NCI-H446 (cell line): ENCODE data around the gene TUBA1A.
A peak's percentile ranks its signal among the peaks of the same experiment; 100 is the strongest.
"Not testable (repeated sequence)": the region's sequence is repeated elsewhere in the genome, so short reads cannot be mapped to it uniquely, and the experiment has no call there.

Experiments used
- DNase-seq, 2 experiments: peaks; one replicate each; lab custom pipeline; 2025; lab: John Stamatoyannopoulos, UW

The TUBA1A gene

DNA sequence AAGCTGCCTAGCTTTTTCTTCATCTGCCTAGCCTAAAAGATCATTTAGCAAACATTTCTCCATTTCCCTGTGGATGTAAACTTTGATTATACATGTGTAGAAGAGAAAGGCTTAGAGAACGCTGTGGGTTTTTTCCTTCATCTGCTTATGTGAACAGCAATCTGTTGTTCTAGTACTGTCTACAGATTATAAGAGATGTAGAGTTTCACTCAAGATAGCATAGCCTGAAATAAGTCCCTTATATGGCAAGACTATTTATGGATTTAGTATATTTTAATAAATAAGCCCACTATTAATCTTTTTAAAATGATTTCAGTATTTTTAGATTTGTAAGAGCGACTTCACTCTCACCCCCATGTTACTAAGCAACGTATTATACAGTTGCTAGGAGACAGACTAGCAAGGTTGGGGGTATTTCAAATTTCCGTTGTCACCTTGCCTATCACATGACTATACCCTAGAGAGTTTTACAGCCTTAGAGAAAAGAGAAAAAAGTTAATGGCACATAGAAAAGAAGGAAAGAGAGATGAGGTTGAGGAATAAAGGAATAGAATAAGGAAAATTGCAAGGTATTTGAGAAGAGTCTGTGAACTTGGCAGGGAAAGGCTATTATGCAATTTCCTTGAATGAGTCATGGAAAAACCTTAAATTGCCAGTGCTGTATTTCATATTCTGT, 12.2 kb upstream of the TUBA1A start:
- peak; percentile 64 to 74 for DNase-seq

DNA sequence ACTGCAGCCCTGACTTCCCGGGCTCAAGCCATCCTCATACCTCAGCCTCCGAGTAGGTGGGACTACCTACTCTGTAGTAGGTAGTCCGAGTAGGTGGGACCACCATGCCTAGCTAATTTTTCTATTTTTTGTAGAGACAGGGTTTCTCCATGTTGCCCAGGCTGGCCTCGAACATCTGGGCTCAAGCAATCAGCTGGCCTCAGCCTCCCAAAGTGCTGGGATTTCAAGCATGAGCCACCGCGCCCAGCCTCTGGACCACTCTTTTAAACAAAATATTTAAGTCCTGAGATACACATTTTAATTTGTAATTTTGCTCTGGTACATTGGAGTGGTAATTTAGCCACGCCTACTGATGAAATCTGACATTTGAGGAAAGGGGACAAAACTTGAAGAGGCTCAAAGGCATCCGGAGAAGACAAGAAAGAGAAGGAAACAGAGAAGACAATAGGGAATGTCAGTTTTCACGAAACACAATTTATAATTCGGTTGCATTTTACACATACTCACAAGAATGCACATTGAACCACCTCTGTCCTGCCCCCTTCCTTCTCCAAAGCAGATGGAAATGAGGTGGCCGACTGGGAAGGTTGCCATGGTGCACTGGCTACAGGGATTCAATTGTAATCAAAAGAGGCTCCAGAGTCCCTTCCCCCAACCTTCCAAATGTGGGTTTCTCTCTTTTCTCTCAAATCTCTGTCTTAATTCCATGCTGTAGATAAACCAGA, 9.7 kb upstream of the TUBA1A start:
- peak; percentile 75 to 83 for DNase-seq

DNA sequence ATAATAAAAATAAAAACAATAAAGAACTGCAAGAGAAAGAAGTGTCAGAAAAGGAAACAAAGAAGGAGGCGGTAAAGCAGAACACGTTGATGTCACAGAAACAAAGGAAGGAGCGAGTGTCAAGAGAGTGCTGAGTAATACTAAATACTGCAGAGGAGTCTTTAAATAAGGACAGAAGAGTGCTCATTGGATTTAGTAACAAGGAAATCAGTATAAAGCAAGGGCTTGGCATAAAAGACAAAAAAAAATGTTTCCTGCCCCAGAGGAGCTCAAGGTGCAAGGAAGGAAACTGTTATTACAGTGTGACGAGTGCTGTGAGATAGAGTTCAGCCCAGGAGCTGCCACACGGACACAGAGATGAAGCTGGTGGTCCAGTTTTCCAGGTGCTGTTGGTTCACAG, 8.4 kb upstream of the TUBA1A start:
- no peak for DNase-seq

DNA sequence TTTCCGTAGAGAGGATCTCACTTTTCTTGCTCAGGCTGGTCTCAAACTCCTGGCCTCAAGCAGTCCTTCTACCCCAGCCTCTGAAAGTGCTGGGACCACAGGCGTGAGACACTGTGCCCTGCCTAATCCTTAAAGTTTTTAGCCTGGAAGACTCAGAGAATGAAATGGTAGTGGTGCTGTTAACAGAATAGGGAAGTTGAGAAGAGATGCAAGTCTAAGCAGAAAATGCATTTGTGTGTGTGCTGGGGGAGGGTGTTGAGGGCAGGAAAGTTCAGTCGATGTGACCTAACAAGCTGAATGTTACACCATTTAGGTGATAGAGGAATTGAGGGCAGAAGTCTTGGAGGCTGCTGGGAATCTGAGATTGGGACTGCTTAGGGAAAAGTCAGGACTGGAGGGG, 6.9 kb upstream of the TUBA1A start:
- DNase-seq: no peak

DNA sequence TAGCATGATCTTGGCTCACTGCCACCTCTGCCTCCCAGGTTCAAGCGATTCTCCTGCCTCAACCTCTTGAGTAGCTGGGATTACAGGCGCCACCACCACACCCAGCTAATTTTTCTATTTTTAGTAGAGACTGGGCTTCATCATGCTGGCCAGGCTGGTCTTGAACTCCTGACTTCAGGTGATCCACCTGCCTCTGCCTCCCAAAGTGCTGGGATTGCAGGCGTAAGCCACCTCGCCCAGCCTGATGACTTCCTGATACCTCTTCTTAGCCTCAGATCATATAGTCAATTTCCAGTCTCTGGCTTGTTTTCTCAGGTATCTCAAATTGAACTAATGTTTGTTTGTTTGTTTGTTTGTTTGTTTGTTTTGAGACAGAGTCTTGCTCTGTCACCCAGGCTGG, 4.9 kb upstream of the TUBA1A start:
- DNase-seq: not testable (repeated sequence)

DNA sequence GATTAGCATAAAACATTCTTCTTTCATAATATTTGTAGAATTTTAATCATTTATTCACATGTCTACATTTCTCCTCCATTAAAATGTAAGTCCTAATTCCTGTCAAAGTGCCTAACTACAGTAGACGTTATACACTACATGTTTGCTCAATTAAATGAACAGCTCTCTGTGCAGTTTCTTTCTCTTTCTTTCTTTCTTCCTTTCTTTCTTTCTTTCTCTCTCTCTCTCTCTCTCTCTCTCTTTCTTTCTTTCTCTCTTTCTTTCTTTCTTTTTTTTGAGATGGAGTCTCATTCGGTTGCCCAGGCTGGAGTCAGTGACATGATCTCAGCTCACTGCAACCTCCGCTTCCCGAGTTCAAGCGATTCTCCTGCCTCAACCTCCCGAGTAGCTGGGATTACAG, 2.6 kb upstream of the TUBA1A start:
- not testable (repeated sequence) for DNase-seq

DNA sequence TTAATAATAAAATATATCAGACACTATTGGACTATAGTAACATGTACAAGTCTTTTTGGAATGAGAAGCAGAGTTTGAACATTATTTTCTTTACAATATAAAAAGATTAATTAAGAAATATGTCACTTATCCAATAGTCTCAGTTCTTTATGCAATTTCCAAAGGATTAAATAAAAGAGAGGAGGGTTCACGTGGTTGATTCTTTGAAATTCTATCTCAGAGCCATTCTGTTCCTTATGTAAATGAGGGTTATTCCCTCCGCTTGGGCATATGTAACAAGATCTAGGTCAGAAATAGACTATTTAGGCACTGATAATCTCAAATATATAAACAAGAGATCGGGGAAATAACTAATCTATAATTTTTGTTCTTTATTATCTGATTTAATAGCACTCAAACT, 2.1 kb upstream of the TUBA1A start:
- DNase-seq: no peak

DNA sequence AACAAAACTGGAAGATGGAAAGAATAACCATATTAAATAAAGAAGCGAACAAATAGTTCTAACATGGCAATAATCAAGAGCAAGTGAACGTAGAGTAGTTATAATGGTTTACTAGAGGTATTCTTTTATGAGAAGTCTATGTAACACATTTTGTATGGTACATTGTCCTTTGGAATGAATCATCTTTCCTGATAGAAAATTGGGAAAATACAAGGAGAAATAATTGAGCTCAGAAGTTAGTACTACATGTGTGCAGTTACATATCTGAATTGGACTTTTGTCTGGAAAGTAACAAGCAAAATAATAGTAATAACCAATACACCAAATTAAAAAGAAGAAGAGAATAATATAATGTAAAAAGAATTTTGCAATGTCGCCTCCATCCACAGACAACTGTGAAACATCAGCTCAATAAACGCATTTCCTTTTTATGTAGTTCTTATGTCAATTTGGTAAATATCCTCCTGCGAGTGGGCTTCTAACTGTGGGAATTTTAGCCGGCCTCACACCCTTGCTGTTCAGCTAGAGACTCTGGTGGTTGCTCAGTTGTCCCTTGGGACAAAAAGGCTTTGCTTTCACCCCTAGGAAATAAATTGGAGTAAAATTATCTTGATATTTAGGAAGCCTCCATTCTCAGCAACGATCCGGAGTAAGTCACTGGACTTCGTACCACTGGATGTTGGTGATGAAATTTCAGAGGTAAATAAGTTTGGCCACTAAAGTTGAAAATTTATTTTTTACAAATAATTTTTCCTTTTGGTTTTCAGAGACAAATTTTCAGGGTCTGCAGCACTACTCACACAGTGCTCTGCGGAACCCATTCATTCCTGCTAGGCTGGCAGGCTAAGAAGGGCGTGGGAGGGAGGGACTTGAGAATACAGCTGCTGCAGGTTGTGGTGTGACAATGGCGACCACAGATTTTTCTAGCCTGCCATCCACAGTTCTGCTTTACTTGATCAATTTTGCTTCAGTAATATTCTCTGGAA, 1.1 kb upstream of the TUBA1A start:
- peak in 1 of 2 experiments; percentile 54 for DNase-seq

DNA sequence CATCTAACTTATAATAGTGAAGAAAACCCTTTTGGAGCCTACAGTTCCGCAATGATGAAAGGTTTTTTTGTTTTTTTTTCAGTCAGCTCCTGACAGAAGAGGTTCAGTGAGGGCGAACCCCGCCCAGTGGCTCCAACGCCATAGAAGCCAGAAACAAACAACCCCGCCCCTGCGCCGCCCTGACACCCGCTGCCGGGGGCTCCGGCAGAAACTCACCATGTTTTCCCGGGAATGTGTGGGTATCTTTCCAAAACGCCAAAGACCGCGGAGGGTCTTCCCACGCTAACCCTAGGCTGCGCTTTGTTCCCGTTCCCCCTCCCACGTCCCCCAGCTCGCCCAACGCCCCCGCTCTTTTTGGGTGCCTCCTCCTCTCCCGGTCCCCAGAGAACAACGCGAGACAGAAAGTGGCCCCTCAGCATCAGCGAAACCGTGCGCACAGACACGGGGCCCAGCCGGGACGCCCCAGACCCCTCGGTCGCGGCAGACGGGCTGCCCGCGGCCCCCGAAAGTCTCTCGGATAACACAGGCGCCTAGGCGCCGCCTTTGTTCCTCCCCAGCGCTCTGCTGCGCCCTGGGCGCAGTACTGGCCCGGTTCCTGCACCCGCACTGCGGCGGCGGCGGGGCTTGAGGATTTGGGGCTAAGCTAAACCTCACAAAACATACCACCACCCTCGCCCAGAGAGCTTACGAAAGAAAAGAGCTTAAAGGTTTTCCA, 522 bp downstream of the TUBA1A start:
- peak in 1 of 2 experiments; percentile 57 for DNase-seq

DNA sequence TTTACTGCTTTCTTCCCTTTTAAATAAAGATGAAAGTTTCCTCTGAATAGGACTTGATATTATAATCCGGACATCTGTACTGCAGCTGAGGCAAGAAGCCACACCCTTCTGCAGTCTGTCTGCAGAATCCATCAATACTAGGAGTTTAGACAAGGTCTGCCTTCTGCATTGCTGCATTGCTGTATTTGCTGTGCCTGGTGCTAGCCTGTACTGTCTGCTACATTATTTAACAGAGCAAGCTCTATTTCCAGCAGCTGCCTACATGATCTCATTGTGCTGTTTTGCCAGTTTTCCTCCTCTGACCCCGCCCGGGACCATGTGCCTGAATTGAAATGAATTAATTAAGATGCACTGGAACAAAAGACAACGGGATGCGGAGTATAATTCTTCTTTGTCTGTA, 1.7 kb downstream of the TUBA1A start:
- peak; percentile 65 to 71 for DNase-seq

DNA sequence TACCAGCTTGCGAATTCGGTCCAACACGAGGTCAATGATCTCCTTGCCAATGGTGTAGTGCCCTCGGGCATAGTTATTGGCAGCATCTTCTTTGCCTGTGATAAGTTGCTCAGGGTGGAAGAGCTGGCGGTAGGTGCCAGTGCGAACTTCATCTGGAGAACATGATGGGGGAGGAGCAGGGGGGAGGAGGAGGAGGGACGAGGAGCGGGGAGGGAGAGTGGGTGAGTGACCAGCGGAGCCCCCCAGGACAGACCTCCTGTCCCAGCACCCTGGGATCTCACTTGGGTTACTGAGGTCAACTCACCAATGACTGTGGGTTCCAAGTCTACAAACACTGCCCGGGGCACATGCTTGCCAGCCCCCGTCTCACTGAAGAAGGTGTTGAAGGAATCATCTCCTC, 2.6 kb downstream of the TUBA1A start:
- peak in 1 of 2 experiments; percentile 19 for DNase-seq

DNA sequence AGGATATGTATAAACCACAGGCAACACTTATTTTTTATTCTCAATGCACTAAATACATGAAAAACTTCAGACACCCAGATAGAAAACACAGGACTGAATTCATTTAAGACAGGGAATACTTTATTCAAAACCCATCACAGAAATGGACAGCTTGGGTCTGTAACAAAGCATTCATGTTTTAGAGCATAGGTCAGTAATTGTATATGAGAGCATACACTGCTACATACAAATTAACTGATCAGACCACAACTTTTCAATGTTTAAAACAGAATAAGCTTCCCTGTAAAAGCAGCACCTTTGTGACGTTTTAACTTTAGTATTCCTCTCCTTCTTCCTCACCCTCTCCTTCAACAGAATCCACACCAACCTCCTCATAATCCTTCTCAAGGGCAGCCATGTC, 4.2 kb downstream of the TUBA1A start:
- not testable (repeated sequence) for DNase-seq

DNA sequence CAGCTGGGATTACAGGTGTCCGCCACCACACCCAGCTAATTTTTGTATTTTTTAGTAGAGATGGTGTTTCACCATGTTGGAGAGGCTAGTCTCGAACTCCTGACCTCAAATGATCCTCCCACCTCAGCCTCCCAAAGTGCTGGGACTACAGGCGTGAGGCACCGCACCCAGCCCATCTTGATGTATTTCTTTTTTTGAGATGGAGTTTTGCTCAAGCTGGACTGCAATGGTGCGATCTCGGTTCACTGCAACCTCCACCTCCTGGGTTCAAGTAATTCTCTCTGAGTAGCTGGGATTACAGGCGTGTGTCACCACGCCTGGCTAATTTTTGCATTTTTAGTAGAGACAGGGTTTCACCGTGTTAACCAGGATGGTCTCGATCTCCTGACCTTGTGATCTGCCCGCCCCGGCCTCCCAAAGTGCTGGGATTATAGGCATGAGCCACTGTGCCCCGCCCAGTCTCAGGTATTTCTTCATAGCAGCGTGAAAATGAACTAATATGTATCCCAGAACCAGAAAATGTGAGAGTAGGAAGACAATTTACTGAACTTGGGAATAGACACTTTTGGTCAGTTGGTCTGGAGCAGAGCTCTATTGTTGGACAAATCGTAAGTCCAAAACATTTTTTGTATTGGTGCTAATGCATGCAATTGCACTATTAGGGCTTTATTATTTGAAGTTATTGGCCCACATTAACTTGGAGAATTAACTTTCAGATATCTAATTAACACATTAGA, 5.5 kb downstream of the TUBA1A start:
- not testable (repeated sequence) for DNase-seq

DNA sequence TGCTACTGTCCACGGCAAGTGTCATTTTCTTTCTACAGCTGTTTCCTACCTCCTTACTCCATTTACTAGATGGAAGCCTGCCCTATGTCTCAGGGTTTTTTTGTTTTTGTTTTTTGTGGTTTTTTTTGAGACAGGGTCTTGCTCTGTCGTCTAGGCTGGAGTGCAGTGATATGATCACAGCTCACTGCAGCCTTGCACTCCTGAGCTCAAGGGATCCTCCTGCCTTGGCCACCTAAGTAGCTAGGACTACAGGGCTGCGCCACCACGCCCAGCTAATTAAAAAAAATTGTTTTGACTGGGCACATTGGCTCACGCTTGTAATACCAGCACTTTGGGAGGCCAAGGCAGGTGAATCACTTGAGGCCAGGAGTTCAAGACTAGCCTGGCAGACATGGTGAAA, 14.7 kb downstream of the TUBA1A start:
- DNase-seq: no peak

DNA sequence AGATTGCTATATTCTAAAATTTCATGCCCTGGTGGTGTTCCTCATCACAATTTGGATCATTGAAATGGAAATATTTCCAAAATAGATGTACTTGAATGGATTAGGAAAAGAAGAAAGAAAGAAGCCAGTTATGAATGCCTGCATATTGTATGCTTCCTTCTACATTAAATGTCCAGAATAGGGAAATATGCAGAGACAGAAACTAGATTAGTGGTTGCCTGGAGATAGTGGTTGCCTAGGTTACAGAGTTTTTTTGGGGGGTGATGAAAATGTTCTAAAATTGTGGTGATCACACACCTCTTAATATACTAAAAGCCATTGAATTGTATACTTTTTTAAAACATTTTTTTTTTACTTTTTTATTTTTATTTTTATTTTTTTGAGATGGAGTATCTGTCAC, 18.0 kb downstream of the TUBA1A start:
- no peak for DNase-seq

DNA sequence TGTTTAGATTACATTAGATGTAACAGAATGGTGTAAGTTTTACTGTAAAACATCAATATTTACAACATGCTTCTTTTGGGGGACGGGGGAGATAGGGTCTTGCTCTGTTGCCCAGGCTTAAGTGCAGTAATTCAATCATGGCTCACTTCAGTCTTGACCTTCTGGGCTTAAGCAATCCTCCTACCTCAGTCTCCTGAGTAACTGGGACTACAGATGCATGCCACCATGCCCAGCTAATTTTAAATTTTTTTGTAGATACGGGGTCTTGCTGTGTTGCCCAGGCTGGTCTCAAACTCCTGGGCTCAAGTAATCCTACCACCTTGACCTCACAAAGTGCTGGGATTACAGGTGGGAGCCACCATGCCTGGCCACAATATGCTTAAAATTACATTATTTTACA, 23.8 kb downstream of the TUBA1A start:
- no peak for DNase-seq

DNA sequence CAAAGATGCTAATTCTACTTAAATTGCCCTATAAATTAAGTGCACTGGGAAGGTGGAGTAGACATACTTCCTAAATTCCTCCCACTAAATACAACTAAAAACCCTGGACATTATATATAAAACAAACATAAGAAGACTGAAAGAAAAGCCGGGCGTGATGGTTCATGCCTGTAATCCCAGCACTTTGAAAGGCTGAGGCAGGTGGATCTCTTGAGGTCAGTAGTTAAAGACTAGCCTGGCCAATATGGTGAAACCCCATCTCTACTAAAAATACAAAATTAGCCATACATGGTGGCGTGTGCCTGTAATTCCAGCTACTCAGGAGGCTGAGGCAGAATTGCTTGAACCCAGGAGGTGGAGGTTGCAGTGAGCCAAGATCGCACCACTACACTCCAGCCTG, 27.0 kb downstream of the TUBA1A start:
- not testable (repeated sequence) for DNase-seq

DNA sequence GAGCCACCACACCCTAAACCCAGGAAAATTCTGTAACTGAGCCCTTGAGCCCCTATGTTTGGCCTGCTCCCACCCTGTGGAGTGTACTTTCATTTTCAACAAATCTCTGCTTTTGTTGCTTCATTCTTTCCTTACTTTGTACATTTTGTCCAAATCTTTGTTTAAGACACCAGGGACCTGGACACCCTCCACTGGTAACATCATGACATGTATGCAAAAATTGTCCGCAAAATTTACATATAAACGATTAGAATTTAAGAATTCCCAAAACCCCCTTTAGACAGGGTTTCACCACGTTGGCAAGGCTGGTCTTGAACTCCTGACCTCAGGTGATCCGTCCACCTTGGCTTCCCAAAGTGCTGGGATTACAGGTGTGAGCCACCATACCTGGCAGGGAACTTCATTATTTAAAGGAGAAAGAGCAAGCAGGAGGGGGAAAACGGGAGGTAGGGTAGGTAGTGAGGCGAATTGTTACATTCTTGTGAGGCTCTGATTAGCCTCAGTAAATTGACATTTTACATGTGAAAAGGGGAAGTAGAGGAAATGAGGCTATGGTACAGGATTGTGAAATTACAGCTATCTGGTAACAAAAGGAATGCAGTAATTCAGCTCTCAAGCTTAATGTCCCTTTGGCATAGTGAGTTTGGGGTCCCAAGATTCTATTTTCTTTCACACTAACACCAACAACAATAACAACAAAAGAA, 27.6 kb downstream of the TUBA1A start:
- DNase-seq: no peak

DNA sequence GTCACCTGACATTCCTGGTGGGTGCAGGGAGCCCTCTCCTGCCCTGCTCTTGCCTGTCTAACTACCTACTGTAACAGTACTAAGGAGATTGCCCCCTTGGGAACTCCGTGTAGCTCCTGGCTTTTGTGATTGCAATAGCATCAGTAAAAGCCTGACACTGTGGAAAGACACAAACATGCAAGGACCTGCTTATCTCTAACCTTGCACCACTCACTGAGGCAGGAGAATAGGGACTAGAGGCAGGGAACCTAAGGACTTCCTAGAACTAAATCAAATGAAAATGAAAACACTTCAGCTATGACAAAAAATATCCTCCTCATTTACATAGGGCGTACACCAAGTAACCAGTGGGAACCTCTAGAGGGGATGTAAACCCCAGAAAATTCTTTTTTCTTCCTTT, 28.5 kb downstream of the TUBA1A start:
- no peak for DNase-seq

DNA sequence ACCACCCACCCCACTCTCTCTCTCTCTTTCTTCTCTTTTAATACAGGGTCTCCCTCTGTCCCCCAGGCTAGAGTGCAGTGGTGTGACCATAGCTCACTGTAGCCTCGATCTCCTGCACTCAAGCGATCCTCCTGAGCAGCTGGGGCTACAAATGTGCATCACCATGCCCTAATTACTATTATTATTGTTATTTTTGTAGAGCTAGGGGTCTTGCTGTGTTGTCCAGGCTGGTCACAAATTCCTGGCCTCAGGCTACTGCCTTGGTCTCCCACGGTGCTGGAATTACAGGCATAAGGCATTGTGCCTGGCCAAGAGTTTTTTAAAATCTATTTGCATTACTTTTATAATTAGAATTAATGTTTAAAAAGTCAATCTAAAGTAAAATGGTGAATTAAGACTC, 34.7 kb downstream of the TUBA1A start:
- DNase-seq: no peak

DNA sequence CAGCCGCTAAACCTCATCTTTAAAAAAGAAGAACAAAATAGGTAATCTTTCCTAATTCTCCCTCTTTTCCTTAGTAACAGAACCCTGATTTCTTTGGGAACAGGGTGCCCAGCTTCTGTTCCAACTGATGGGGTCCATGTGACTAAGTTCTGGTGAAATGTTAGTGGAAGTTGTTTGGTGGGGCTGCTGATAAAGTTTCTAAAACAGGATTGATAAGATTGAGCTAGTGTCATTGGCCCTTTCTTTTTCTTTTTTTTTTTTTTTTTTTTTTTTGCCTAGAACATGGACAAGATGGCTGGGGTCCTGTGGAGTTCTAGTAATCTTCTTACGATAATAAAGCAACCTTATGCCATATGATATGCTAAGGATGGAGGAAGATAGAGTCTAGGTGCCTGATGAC, 41.5 kb downstream of the TUBA1A start:
- no peak for DNase-seq
